H1 (cell line): Measurements from ENCODE around the gene PLLP. TPM values are rescaled to one million over a fixed set of nuclear protein-coding genes. Genes with fewer than 3 reads are reported as not detected.

Experiments used
- CTCF ChIA-PET: fragments of 300-600 bp; sonication (Branson Sonifier 250); formaldehyde crosslinking; loops from one replicate; lab custom pipeline; 2021; ENCODE audit not compliant: partially characterized antibody; lab: Charles Lee
- POLR2A ChIA-PET: fragments of 300-600 bp; sonication (Branson Sonifier 250); formaldehyde crosslinking; loops from one replicate; lab custom pipeline; 2021; ENCODE audit warnings: inconsistent platforms; ENCODE audit not compliant: partially characterized antibody; lab: Charles Lee
- DNase-seq, 2 experiments: peaks; one replicate each; pipeline versions ENCODE4 v3.0.0 to v3.0.0-alpha.2; 2010 to 2022; ENCODE audit warnings: low spot score in 2 of 2, low read depth in 1 of 2, mixed read lengths in 1 of 2
- FAIRE-seq: peaks from 2 replicates; lab custom pipeline; 2011; peaks lifted over from hg19 to GRCh38; lab: Jason Lieb, UNC
- H2AFZ ChIP-seq: 2 replicates; pipeline ENCODE4 v1.8.1; 2012; ENCODE audit warnings: low read length, inconsistent platforms
- H2AK5ac ChIP-seq: 2 replicates; pipeline ENCODE4 v1.6.1; 2013; ENCODE audit warnings: low read depth, low read length
- H2BK120ac ChIP-seq: replicated peaks from 2 replicates; pipeline ENCODE3; 2013; ENCODE audit warnings: low read depth, low read length, inconsistent platforms
- H2BK12ac ChIP-seq: 2 replicates; pipeline ENCODE4 v1.6.1; 2013; ENCODE audit warnings: low read depth, low read length
- H2BK15ac ChIP-seq: 2 replicates; pipeline ENCODE4 v1.6.1; 2013; ENCODE audit warnings: low read length
- H2BK20ac ChIP-seq: 2 replicates; pipeline ENCODE4 v1.6.1; 2013; ENCODE audit warnings: low read length
- H2BK5ac ChIP-seq: 2 replicates; pipeline ENCODE4 v1.6.1; 2013; ENCODE audit warnings: low read depth, low read length
- H3K14ac ChIP-seq: 2 replicates; pipeline ENCODE4 v1.6.1; 2013; ENCODE audit warnings: inconsistent platforms; ENCODE audit not compliant: insufficient read length
- H3K18ac ChIP-seq: 2 replicates; pipeline ENCODE4 v1.6.1; 2013; ENCODE audit warnings: low read length; ENCODE audit errors: extremely low read depth
- H3K23ac ChIP-seq: 2 replicates; pipeline ENCODE4 v1.6.1; 2013; ENCODE audit warnings: inconsistent platforms; ENCODE audit not compliant: insufficient read length
- H3K23me2 ChIP-seq: 2 replicates; pipeline ENCODE4 v1.6.1; 2013; ENCODE audit warnings: low read depth, low read length
- H3K27ac ChIP-seq: 2 replicates; pipeline ENCODE4 v1.6.1; 2011; ENCODE audit warnings: low read depth, low read length, inconsistent platforms
- H3K27me3 ChIP-seq, 4 experiments: replicated peaks in 1 of 4; 1 replicate in 1 of 4; 2 replicates in 3 of 4; pipeline versions ENCODE4 v1.6.1 to v1.8.1; 2011 to 2013; ENCODE audit warnings: low read length in 3 of 4, mild to moderate bottlenecking in 3 of 4, inconsistent platforms in 2 of 4, mixed read lengths in 2 of 4, moderate library complexity in 1 of 4; ENCODE audit not compliant: control insufficient read depth in 3 of 4, insufficient read depth in 3 of 4; ENCODE audit errors: extremely low read depth in 1 of 4
- H3K36me3 ChIP-seq, 4 experiments: 2 replicates each; pipeline versions ENCODE4 v1.6.1 to v1.8.1; 2011 to 2013; ENCODE audit warnings: mild to moderate bottlenecking in 4 of 4, low read length in 3 of 4, moderate library complexity in 2 of 4, control low read depth in 1 of 4, inconsistent platforms in 1 of 4; ENCODE audit not compliant: insufficient read depth in 4 of 4, control insufficient read depth in 2 of 4
- H3K4ac ChIP-seq: replicated peaks from 2 replicates; pipeline ENCODE3; 2013; ENCODE audit warnings: low read length, low read depth, mixed read lengths, inconsistent platforms; ENCODE audit not compliant: insufficient read length
- H3K4me1 ChIP-seq, 4 experiments: replicated peaks in 1 of 4; 1 replicate in 1 of 4; 2 replicates in 3 of 4; pipeline versions ENCODE4 v1.6.1 to v1.8.1; 2011 to 2013; ENCODE audit warnings: low read length in 3 of 4, inconsistent platforms in 2 of 4, mixed read lengths in 1 of 4; ENCODE audit not compliant: insufficient read depth in 4 of 4, control insufficient read depth in 3 of 4
- H3K4me2 ChIP-seq, 2 experiments: 2 replicates each; pipeline versions ENCODE4 v1.6.1 to v1.8.1; 2011 to 2013; ENCODE audit warnings: low read depth in 2 of 2, low read length in 2 of 2, control low read depth in 1 of 2, inconsistent platforms in 1 of 2, mild to moderate bottlenecking in 1 of 2; ENCODE audit not compliant: insufficient read depth in 1 of 2
- H3K4me3 ChIP-seq, 4 experiments: fragments of 200-600, 300-600 bp in 1 of 4; sonication (generic), shearing (Covaris generic), sonication (Bioruptor Twin) in 1 of 4; 2 replicates each; pipeline versions ENCODE4 v1.5.1 to v1.8.1; 2011 to 2016; ENCODE audit warnings: low read length in 4 of 4, low read depth in 3 of 4, control low read depth in 2 of 4, inconsistent platforms in 2 of 4, mild to moderate bottlenecking in 2 of 4, mixed read lengths in 1 of 4, moderate library complexity in 1 of 4; ENCODE audit not compliant: insufficient read depth in 2 of 4; ENCODE audit errors: extremely low read depth in 1 of 4
- H3K56ac ChIP-seq: replicated peaks from 2 replicates; pipeline ENCODE3; 2013; ENCODE audit warnings: low read depth, mild to moderate bottlenecking, mixed read lengths, low read length, inconsistent platforms; ENCODE audit not compliant: insufficient read length
- H3K79me1 ChIP-seq: 2 replicates; pipeline ENCODE4 v1.6.1; 2013; ENCODE audit warnings: low read depth, low read length, control low read depth
- H3K79me2 ChIP-seq, 2 experiments: 2 replicates each; pipeline versions ENCODE4 v1.6.1 to v1.8.1; 2012 to 2013; ENCODE audit warnings: low read length in 2 of 2, mild to moderate bottlenecking in 2 of 2, inconsistent platforms in 1 of 2; ENCODE audit not compliant: insufficient read depth in 2 of 2, control insufficient read depth in 1 of 2
- H3K9ac ChIP-seq, 4 experiments: replicated peaks in 1 of 4; 1 replicate in 1 of 4; 2 replicates in 3 of 4; pipeline versions ENCODE4 v1.6.1 to v1.8.1; 2011 to 2013; ENCODE audit warnings: low read depth in 3 of 4, low read length in 3 of 4, control low read depth in 2 of 4, mild to moderate bottlenecking in 2 of 4, moderate library complexity in 2 of 4, inconsistent platforms in 1 of 4; ENCODE audit errors: extremely low read depth in 1 of 4
- H3K9me3 ChIP-seq, 2 experiments: 2 replicates each; pipeline versions ENCODE4 v1.6.1 to v1.8.1; 2012 to 2013; ENCODE audit warnings: mild to moderate bottlenecking in 2 of 2, moderate library complexity in 2 of 2, control low read depth in 1 of 2, inconsistent platforms in 1 of 2, low read depth in 1 of 2, low read length in 1 of 2, mixed read lengths in 1 of 2; ENCODE audit not compliant: insufficient read depth in 2 of 2
- H4K20me1 ChIP-seq, 2 experiments: replicated peaks in 1 of 2; 2 replicates each; pipeline versions ENCODE3 to v1.8.1; 2011 to 2013; ENCODE audit warnings: inconsistent platforms in 2 of 2, low read length in 2 of 2, mild to moderate bottlenecking in 1 of 2; ENCODE audit not compliant: insufficient read depth in 2 of 2, control insufficient read depth in 1 of 2
- H4K5ac ChIP-seq: 2 replicates; pipeline ENCODE4 v1.6.1; 2013; ENCODE audit warnings: low read length, low read depth, mixed read lengths, inconsistent platforms; ENCODE audit not compliant: insufficient read length
- H4K8ac ChIP-seq: 2 replicates; pipeline ENCODE4 v1.8.0; 2013; ENCODE audit warnings: mild to moderate bottlenecking, moderate library complexity, low read length, inconsistent platforms; ENCODE audit not compliant: insufficient read depth; ENCODE audit errors: extremely low read depth
- H4K91ac ChIP-seq: replicated peaks from 2 replicates; pipeline ENCODE3; 2013; ENCODE audit warnings: low read length, mixed read lengths, inconsistent platforms; ENCODE audit not compliant: insufficient read length
- ASH2L ChIP-seq: fragments of 200-600, 300-600 bp; sonication (generic); IDR thresholded peaks from one replicate; pipeline ENCODE4 v1.7.1; 2017; ENCODE audit warnings: low read length
- BCL11A ChIP-seq, 2 experiments: IDR thresholded peaks; one replicate each; pipeline ENCODE4 v1.6.1; 2011; ENCODE audit warnings: low read depth in 2 of 2, low read length in 2 of 2, mild to moderate bottlenecking in 2 of 2
- CEBPB ChIP-seq: IDR thresholded peaks from 2 replicates; pipeline ENCODE4 v1.6.1; 2012; ENCODE audit warnings: low read depth, low read length
- CTBP2 ChIP-seq: IDR thresholded peaks from 2 replicates; pipeline ENCODE4 v1.7.0; 2011; ENCODE audit warnings: borderline replicate concordance, mild to moderate bottlenecking, moderate library complexity, mixed read lengths, low read length; ENCODE audit not compliant: insufficient read depth, insufficient read length
- EGR1 ChIP-seq: IDR thresholded peaks from 2 replicates; pipeline ENCODE4 v1.6.1; 2011; ENCODE audit warnings: low read depth, low read length, borderline replicate concordance
- FOSL1 ChIP-seq: IDR thresholded peaks from 2 replicates; pipeline ENCODE4 v1.6.1; 2011; ENCODE audit warnings: mild to moderate bottlenecking, low read depth, low read length, moderate library complexity; ENCODE audit not compliant: insufficient read depth
- HDAC2 ChIP-seq, 2 experiments: fragments of 300-600 bp in 1 of 2; sonication (generic) in 1 of 2; IDR thresholded peaks; 2 replicates each; pipeline ENCODE4 v1.6.1; 2011 to 2012; ENCODE audit warnings: low read depth in 2 of 2, low read length in 2 of 2, mild to moderate bottlenecking in 2 of 2, moderate library complexity in 2 of 2, borderline replicate concordance in 1 of 2, inconsistent platforms in 1 of 2
- KDM4A ChIP-seq: IDR thresholded peaks from one replicate; pipeline ENCODE4 v1.7.1; 2012; ENCODE audit warnings: low read depth, mild to moderate bottlenecking, moderate library complexity, low read length, inconsistent platforms; ENCODE audit not compliant: severe bottlenecking
- KDM5A ChIP-seq: fragments of 200-600 bp; IDR thresholded peaks from 2 replicates; pipeline ENCODE4 v1.7.1; 2012; ENCODE audit warnings: mild to moderate bottlenecking, low read length, inconsistent platforms, mixed read lengths
- MAFK ChIP-seq: IDR thresholded peaks from 2 replicates; pipeline ENCODE4 v1.6.1; 2012; ENCODE audit warnings: low read depth, mild to moderate bottlenecking, improper control_type of control experiment, low read length
- POLR2A ChIP-seq, 2 experiments: IDR thresholded peaks; 1 replicate in 1 of 2; 2 replicates in 1 of 2; pipeline ENCODE4 v1.6.1; 2011; ENCODE audit warnings: low read depth in 2 of 2, low read length in 2 of 2, mild to moderate bottlenecking in 2 of 2; ENCODE audit errors: control extremely low read depth in 1 of 2
- RXRA ChIP-seq: IDR thresholded peaks from 2 replicates; pipeline ENCODE4 v1.6.1; 2011; ENCODE audit warnings: low read depth, mild to moderate bottlenecking, low read length, moderate library complexity; ENCODE audit not compliant: insufficient read depth
- SAP30 ChIP-seq: fragments of 300-600 bp; sonication (generic); IDR thresholded peaks from 2 replicates; pipeline ENCODE4 v1.7.1; 2012; ENCODE audit warnings: low read length, moderate library complexity, mild to moderate bottlenecking, inconsistent platforms; ENCODE audit not compliant: insufficient read depth, insufficient replicate concordance
- SP2 ChIP-seq: IDR thresholded peaks from 2 replicates; pipeline ENCODE4 v1.6.1; 2012; ENCODE audit warnings: mild to moderate bottlenecking, low read length, inconsistent platforms
- TAF7 ChIP-seq: optimal IDR thresholded peaks from 2 replicates; pipeline ENCODE3; 2011; ENCODE audit warnings: low read depth, mild to moderate bottlenecking, inconsistent platforms, low read length, moderate library complexity, borderline replicate concordance
- WGBS, 2 experiments: shearing (Covaris generic) in 1 of 2; methylation state at CpG; one replicate each; pipeline versions ENCODE4 v1.1.6 to v1.1.7; 2013 to 2015; ENCODE audit warnings: low lambda C conversion rate in 2 of 2, mixed read lengths in 2 of 2, inconsistent platforms in 1 of 2, low coverage in 1 of 2, missing lambda C conversion rate in 1 of 2; ENCODE audit not compliant: insufficient replicate concordance in 2 of 2, insufficient coverage in 1 of 2, insufficient read length in 1 of 2; ENCODE audit errors: extremely low coverage in 1 of 2, missing lambda C conversion rate in 1 of 2; 5-methylcytosine and 5-hydroxymethylcytosine counted together
- polyA plus RNA-seq, 7 experiments: library from polyadenylated mRNA; depleted of rRNA in 3 of 7; stranded (reverse) in 5 of 7; unstranded in 2 of 7; fragments of >200 nt in 5 of 7; fragments of 200-250 nt in 2 of 7; gene quantifications; 1 replicate in 5 of 7; 2 replicates in 1 of 7; 4 replicates in 1 of 7; pipeline versions ENCODE4 v1.2.1 to v1.2.3, GENCODE V29; 2011 to 2013; ENCODE audit warnings: missing spikeins in 2 of 7, mixed read lengths in 2 of 7
- total RNA-seq: library from RNA; stranded (reverse); fragmentation: NEBNext Ultra II Directional; extraction: Animal tissue kit (Norgen Biotek cat#: 25700); gene quantifications from 2 replicates; pipeline ENCODE4 v1.2.1, GENCODE V29; 2021

Gene PLLP
- total and polyA plus RNA-seq, 2 of the 8 experiments (the other 6 are each of a cell fraction or from before 2014, with no cell fraction given) = 2.9 to 10.6 TPM

- POLR2A ChIA-PET = no interaction called here
- Histone ChIP-seq H2BK12ac (no peak overlapping the region), H3K14ac (no peak overlapping the region), H3K9ac (no peak overlapping the region), H3K4me1 (no peaks in the 10 kb centered on the region), H3K36me3 (no peaks in the 10 kb centered on the region), H3K4ac (no peak overlapping the region), H3K79me1 (no peaks in the 10 kb centered on the region), H4K20me1 (no peaks in the 10 kb centered on the region), H3K4me2 (no peak overlapping the region), H3K27me3 (no peaks in the 10 kb centered on the region), H4K91ac (no peak overlapping the region), H2AK5ac (no peak overlapping the region), H3K4me3 (no peak overlapping the region), H3K23me2 (no peaks in the 10 kb centered on the region), H3K18ac (no peak overlapping the region), H4K8ac (no peak overlapping the region), H3K23ac (no peak overlapping the region), H3K56ac (no peak overlapping the region), H3K9me3 (peaks cover 0 to 1% of the 10 kb centered on the region in 2 experiments; a peak in 1 of 4 replicates), H2BK15ac (no peak overlapping the region), H2BK120ac (no peak overlapping the region), H2BK20ac (no peak overlapping the region), H4K5ac (no peak overlapping the region), H2AFZ (no peak overlapping the region), H2BK5ac (no peak overlapping the region), H3K27ac (no peak overlapping the region), H3K79me2 (no peaks in the 10 kb centered on the region)
- FAIRE-seq (no peak), DNase-seq (no peak)
- CTCF ChIA-PET = interaction anchor here (0.6 to 1.9 kb wide), 3 partner anchors 9 to 297 kb away, joined by 3 to 7 read pairs (median 3); no protein-coding TSS in a partner anchor
- WGBS, 2 experiments = 88% methylated on average over 3 of the region's 3 CpGs; no CpG with 5 or more reads in 1 of the 2 experiments
- TF ChIP-seq EGR1 = no peak
- TF ChIP-seq RXRA = no peak
- TF ChIP-seq POLR2A (IDR thresholded peaks at IDR 0.05; ENCODE audit: control extremely low read depth in 1 of 2, low read depth in 2 of 2, low read length in 2 of 2) = no peak
- TF ChIP-seq CEBPB = no peak
- no peak for TF ChIP-seq HDAC2 (IDR thresholded peaks at IDR 0.05; ENCODE audit: borderline replicate concordance in 1 of 2, low read depth in 2 of 2, low read length in 2 of 2)
- TF ChIP-seq SAP30 = no peak
- no peak for TF ChIP-seq TAF7
- no peak for TF ChIP-seq BCL11A (IDR thresholded peaks at IDR 0.05; ENCODE audit: low read depth in 2 of 2, low read length in 2 of 2)
- no peak for TF ChIP-seq MAFK
- TF ChIP-seq FOSL1 = no peak
- no peak for TF ChIP-seq KDM4A
- no peak for TF ChIP-seq ASH2L
- no peak for TF ChIP-seq SP2
- TF ChIP-seq KDM5A = no peak
- no peak for TF ChIP-seq CTBP2
Observed at GRCh38 chr16:57331355-57331754, 46.9 kb upstream of the PLLP start.
